CD4-positive, alpha-beta T cell treated with Interferon alpha-2 for 1 hour (primary cell): ENCODE results near the gene CMTM6.
A peak's percentile ranks its signal among the peaks of the same experiment; 100 is the strongest.
"Not testable (repeated sequence)": the region's sequence is repeated elsewhere in the genome, so short reads cannot be mapped to it uniquely, and the experiment has no call there.

ENCODE experiments used
- DNase-seq, 2 donors: peaks; one replicate each; pipeline ENCODE4 v3.0.0-alpha.2; 2020 to 2022

Gene CMTM6

GRCh38 chr3:32442766-32443165 lies 59.9 kb downstream of the CMTM6 start:
- no peak for DNase-seq

GRCh38 chr3:32440611-32441350 lies 61.9 kb downstream of the CMTM6 start:
- DNase-seq: no peak

GRCh38 chr3:32439421-32439820 lies 63.2 kb downstream of the CMTM6 start:
- DNase-seq: not testable (repeated sequence)

GRCh38 chr3:32438596-32439344 lies 63.9 kb downstream of the CMTM6 start:
- DNase-seq: peak in 1 of 2 donors; percentile 18

- no peak for DNase-seq
Observed at GRCh38 chr3:32437896-32438295, 64.8 kb downstream of the CMTM6 start.

GRCh38 chr3:32436816-32437189 lies 65.8 kb downstream of the CMTM6 start:
- no peak for DNase-seq

DNA sequence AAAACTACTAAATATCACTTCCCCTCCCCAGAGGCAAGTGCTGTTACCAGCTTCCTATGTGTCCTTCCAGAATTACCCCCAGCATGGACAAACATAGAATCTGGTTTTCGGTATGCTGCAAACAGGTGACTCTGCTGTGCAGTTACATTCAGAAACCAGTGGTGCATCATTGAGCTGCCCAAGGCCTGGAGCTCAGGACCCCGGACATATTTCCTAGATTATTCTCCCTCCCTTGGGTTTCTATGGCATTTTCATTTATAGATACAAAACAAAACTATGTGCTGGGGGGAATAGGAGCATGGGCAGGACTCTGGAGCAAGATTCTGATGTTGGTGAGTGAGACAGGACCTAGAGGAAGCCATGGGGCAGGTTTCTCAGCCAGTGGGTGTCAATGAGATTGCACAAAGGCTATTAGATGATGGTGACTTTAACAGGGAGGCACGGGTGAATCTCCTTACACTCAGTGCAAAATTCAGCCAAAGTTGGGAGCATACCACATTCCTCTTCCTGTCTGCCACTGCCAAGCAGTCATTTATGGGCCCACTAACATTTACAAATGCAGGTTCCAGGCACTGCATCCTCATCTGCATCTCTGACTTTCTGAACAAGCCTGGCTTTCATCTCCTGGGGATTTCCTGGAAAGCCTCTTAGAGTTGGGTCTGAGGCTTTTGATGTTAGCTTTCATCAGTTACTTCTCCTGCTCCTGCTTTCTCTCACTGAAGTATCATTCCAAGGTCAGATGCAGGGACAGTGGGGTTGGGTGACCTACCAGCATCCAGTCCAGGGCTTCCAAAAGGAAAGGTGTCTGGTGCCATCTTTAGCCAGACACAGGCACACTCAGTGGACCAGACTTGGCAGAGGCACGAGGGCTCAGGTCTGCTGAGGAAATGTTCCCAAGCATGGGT lies 66.5 kb downstream of the CMTM6 start:
- DNase-seq: peak in 1 of 2 donors; percentile 57

DNA sequence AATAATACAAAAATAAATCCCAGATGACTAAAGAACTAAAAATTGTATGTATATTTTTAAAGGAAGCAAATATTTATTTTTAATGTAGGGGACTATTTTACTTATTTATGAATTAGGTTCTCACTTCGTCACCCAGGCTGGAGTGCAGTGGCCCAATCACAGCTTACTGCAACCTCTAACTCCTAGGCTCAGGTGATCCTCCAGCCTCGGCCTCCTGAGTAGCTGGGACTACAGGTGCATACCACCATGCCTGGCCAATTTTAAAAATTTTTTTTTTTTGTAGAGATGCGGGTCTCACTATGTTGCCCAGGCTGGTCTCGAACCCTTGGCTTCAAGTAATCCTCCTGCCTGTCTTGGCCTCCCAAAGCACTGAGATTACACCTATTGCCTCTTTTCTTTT lies 68.4 kb downstream of the CMTM6 start:
- no peak for DNase-seq

DNA sequence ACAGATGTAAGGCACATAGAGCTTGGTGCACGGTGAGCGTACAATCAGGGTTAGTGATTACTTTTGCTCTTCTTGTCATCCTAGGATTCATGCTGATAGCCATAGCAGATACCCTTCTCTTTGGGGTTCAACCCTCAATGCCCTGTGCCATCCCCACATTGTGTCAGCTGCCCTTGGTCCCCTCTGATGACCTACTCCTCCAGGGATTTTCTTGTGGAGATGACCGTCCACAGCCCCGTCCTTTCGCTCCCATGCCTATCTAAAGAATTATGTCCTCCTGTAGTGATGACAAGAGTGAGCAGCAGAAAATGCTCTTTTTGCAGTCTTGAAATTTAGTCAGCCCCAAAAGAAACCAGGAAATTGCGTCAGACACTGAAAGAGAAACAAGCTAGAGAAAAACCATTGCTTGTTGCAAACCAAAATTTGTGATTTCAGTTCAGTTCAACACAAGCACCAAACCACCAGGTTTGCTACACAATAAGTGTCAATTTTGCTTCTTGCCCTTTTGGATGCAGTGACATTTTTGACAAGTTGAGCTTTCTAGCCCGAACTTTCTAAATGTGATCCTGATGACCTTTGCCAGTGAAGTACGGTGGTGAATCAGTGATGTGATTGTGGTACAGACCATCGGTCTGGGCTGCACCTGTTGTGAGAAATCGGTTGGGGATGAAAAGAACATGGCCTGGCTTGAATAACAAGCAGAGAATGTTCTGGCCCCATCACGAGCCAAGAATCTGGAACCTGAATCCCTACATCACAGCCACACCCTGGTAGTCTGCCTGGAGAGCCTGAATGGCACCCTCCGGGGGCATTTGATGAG lies 69.7 kb downstream of the CMTM6 start:
- DNase-seq: peak; percentile 31 to 78

DNA sequence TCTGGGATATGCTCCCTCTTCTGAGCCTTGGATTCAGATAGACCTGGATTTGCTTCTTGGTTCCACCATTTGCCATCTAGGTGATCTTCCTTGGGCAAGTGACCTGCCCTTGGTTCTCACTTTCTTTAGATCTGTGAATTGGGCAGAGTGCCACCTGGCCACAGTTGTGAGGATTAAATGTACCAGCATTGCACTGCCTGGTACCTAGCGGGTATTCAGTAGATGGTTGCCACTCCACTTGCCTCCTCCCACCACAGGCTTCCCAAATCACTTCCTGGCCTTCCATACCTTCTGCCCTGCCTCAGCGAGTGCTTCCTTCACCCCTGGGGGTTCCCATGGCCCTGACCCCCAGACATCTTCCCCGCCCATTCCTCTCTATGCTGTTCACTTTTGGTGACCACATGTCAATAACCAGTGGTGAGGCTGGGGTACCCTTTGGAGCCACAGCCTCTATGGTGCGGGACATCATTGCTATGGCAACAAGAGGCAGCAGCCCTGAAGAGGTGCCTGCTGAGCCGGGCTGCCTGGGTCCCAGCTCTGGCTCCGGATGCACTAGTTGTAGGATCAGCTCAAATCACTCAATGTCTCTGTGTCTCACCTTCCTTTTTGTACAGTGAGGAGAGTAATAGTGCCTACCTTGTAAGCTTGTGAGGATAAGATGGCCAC lies 70.5 kb downstream of the CMTM6 start:
- DNase-seq: peak in 1 of 2 donors; percentile 46

DNA sequence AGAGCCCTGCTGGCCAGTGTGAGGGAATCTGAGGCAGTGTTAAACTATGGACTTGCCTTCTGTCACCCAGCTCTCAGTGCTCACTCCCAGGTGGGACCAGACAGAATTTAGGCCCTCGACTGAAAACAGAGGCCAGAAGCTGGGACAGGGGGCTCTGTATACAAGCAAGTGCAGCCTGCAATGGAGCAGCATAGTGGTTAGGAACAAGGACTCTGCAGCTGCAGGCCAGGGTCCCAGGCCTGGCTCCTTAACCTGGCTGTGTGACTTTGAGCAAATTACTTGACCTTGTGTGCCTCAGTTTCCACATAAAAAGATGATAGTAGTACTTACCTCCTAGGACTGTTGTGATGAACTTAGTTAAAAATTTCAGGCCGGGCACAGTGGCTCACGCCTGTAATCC lies 71.2 kb downstream of the CMTM6 start:
- no peak for DNase-seq
